ENCODE results near the gene DCAF17. TPM values are rescaled to one million over a fixed set of nuclear protein-coding genes. Genes with fewer than 3 reads are reported as not detected.
A peak's percentile ranks its signal among the peaks of the same experiment; 100 is the strongest.
"Not testable (repeated sequence)": the region's sequence is repeated elsewhere in the genome, so short reads cannot be mapped to it uniquely, and the experiment has no call there.

DCAF17 gene
- total RNA-seq, 1 donor from 2014 or later, result 16.2 TPM

DNA sequence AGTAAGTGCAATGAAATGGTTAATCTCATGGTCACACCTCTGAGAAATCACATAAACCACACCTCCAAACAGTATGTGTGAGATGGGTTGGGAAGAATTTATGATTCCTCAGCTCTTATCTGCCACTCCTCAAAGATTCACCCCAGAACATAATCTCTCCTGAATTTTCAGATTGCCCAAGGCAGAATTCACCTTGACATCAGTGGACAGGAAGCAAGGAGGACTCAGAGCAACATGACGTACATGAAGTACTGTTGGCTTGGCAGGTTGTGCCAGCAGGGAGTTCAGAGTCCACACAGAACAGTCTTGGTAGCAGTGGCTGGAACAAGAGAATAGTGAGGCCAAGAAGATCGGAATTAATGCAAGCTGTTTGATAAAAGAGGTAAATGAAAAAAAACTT, 56.6 kb downstream of the DCAF17 start:
- Mint-ChIP-seq H3K4me3 (ENCODE audit: unreplicated experiment) (no peak overlapping the region), H3K36me3 (ENCODE audit: low read depth, unreplicated experiment) (no peaks in the 10 kb centered on the region), H3K27me3 (ENCODE audit: unreplicated experiment) (peaks cover 1% of the 10 kb centered on the region), H3K4me1 (ENCODE audit: unreplicated experiment) (peaks cover 10% of the 10 kb centered on the region), H3K27ac (ENCODE audit: unreplicated experiment) (no peak overlapping the region), H3K9me3 (ENCODE audit: unreplicated experiment) (no peaks in the 10 kb centered on the region)
- DNase-seq (ENCODE audit: low spot score), result no peak
- TF ChIP-seq, protein P1, sequence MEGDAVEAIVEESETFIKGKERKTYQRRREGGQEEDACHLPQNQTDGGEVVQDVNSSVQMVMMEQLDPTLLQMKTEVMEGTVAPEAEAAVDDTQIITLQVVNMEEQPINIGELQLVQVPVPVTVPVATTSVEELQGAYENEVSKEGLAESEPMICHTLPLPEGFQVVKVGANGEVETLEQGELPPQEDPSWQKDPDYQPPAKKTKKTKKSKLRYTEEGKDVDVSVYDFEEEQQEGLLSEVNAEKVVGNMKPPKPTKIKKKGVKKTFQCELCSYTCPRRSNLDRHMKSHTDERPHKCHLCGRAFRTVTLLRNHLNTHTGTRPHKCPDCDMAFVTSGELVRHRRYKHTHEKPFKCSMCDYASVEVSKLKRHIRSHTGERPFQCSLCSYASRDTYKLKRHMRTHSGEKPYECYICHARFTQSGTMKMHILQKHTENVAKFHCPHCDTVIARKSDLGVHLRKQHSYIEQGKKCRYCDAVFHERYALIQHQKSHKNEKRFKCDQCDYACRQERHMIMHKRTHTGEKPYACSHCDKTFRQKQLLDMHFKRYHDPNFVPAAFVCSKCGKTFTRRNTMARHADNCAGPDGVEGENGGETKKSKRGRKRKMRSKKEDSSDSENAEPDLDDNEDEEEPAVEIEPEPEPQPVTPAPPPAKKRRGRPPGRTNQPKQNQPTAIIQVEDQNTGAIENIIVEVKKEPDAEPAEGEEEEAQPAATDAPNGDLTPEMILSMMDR (IDR thresholded peaks at IDR 0.05; ENCODE audit: unreplicated experiment), result no peak

DNA sequence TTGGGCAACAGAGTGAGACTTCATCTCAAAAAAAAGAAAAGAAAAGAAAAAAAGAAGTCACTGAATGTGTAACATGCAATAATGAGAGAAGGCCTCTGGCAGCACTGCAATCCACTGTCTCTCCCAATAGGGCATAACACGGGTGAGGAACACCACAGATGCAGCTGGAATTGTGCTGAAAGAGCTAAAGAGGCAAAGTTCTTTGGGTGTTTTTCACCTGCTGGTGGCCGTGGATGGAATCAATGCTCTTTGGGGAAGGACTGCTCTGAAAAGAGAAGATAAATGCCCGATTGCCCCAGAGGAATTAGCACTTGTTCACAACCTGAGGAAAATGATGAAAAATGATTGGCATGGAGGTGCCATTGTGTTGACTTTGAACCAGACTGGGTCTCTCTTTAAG, 57.3 kb downstream of the DCAF17 start:
- no peaks in the 10 kb centered on the region for H3K9me3 Mint-ChIP-seq (ENCODE audit: unreplicated experiment)
- H3K4me1 Mint-ChIP-seq (ENCODE audit: unreplicated experiment), result peaks cover 10% of the 10 kb centered on the region
- peaks cover 1% of the 10 kb centered on the region for H3K27me3 Mint-ChIP-seq (ENCODE audit: unreplicated experiment)
- TF ChIP-seq, protein P1 (IDR thresholded peaks at IDR 0.05; ENCODE audit: unreplicated experiment), result no peak
- H3K27ac Mint-ChIP-seq (ENCODE audit: unreplicated experiment), result no peak overlapping the region
- DNase-seq (ENCODE audit: low spot score), result no peak
- H3K4me3 Mint-ChIP-seq (ENCODE audit: unreplicated experiment), result no peak overlapping the region
- no peaks in the 10 kb centered on the region for H3K36me3 Mint-ChIP-seq (ENCODE audit: low read depth, unreplicated experiment)

- TF ChIP-seq, protein P1 (IDR thresholded peaks at IDR 0.05; ENCODE audit: unreplicated experiment), result no peak
- DNase-seq (ENCODE audit: low spot score), result no peak
- Mint-ChIP-seq H3K4me3 (ENCODE audit: unreplicated experiment) (no peak overlapping the region), H3K4me1 (ENCODE audit: unreplicated experiment) (peaks cover 10% of the 10 kb centered on the region), H3K36me3 (ENCODE audit: low read depth, unreplicated experiment) (no peaks in the 10 kb centered on the region), H3K27ac (ENCODE audit: unreplicated experiment) (no peak overlapping the region), H3K27me3 (ENCODE audit: unreplicated experiment) (peaks cover 1% of the 10 kb centered on the region), H3K9me3 (ENCODE audit: unreplicated experiment) (no peaks in the 10 kb centered on the region)
Observed at GRCh38 chr2:171492664-171493063, 58.6 kb downstream of the DCAF17 start.

- not testable (repeated sequence) for H3K27me3 Mint-ChIP-seq (ENCODE audit: unreplicated experiment); DNase-seq (ENCODE audit: low spot score); H3K4me3 Mint-ChIP-seq (ENCODE audit: unreplicated experiment); H3K4me1 Mint-ChIP-seq (ENCODE audit: unreplicated experiment); H3K9me3 Mint-ChIP-seq (ENCODE audit: unreplicated experiment); H3K36me3 Mint-ChIP-seq (ENCODE audit: low read depth, unreplicated experiment)
- H3K27ac Mint-ChIP-seq (ENCODE audit: unreplicated experiment), result peak overlapping the region; percentile 21
Observed at GRCh38 chr2:171497664-171498063, 63.6 kb downstream of the DCAF17 start.

DNA sequence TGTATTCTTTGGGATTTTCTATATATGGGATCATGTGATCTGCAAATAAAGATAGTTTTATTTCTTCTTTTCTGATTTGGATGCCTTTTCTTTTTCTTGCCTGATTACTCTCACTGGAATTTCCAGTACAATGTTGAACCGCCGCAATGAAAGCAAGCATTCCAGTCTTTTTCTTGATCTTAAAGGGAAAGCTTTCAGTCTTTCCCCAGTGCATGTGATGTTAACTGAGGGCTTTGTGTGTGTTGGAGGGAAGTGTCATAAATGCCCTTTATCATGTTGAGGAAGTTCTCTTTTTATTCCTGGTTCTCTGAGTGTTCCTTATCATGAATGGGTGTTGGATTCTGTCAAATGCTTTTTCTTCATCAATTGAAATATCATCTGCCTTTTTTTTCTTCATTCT, 71.3 kb downstream of the DCAF17 start:
- DNase-seq (ENCODE audit: low spot score), result no peak
- Mint-ChIP-seq H3K27me3 (ENCODE audit: unreplicated experiment) (peaks cover 1% of the 10 kb centered on the region), H3K27ac (ENCODE audit: unreplicated experiment) (no peak overlapping the region), H3K4me1 (ENCODE audit: unreplicated experiment) (no peaks in the 10 kb centered on the region), H3K36me3 (ENCODE audit: low read depth, unreplicated experiment) (no peaks in the 10 kb centered on the region), H3K4me3 (ENCODE audit: unreplicated experiment) (no peak overlapping the region), H3K9me3 (ENCODE audit: unreplicated experiment) (no peaks in the 10 kb centered on the region)
- TF ChIP-seq, protein P1 (IDR thresholded peaks at IDR 0.05; ENCODE audit: unreplicated experiment), result no peak

Measured in endothelial cell (in vitro differentiated cells).